ENCODE measurements around the gene VPS13A.

VPS13A gene

GRCh38 chr9:77455312-77455927, 278.1 kb downstream of the VPS13A start:
- no peak overlapping the region for H3K4me3 Mint-ChIP-seq
- H3K4me1 Mint-ChIP-seq, result peaks cover 17% of the 10 kb centered on the region
- peak; percentile 20 for ATAC-seq (ENCODE audit: low read depth)
- no peaks in the 10 kb centered on the region for H3K36me3 Mint-ChIP-seq
- H3K9me3 Mint-ChIP-seq, result no peaks in the 10 kb centered on the region
- no peak overlapping the region for H3K27ac Mint-ChIP-seq
- DNase-seq (ENCODE audit: low spot score in 2 of 2), result no peak
- H3K27me3 Mint-ChIP-seq, result peaks cover 15% of the 10 kb centered on the region

DNA sequence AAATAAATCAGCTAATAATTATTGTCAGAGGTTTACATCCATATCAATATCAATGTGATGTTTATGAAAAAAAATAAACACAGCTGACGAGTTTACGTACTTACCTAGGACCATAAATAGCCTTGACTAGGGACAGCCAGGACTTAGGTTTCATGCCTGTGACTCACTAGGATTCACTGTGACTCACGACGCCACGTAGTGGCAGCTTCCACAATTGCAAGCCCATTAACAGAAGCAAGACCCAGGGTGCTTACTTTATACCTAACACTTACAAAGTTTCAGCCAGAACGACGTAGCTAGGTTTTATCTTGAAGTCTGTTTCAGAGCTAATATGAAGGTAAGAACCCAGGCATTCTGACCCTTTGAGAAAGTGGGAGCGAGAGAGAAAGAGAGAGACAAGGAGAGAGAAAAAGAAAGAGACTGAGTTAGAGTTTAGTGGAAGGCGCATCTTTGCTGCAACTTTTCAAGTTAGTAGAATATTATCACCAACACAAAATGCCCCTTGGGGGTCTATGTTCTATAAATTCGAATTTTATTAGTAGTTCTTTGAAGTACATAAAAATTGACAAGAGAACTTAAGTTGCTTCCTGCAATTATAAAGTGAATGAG, 279.6 kb downstream of the VPS13A start:
- H3K4me3 Mint-ChIP-seq, result no peak overlapping the region
- peak; percentile 69 to 72 for DNase-seq (ENCODE audit: low spot score in 2 of 2)

GRCh38 chr9:77457916-77458592, 280.7 kb downstream of the VPS13A start:
- DNase-seq (ENCODE audit: low spot score in 2 of 2), result peak; percentile 47 to 59
- no peaks in the 10 kb centered on the region for H3K9me3 Mint-ChIP-seq
- H3K4me1 Mint-ChIP-seq, result peaks cover 17% of the 10 kb centered on the region
- no peak overlapping the region for H3K27ac Mint-ChIP-seq
- peaks cover 9% of the 10 kb centered on the region for H3K27me3 Mint-ChIP-seq
- H3K4me3 Mint-ChIP-seq, result no peak overlapping the region
- ATAC-seq (ENCODE audit: low read depth), result peak; percentile 76
- no peaks in the 10 kb centered on the region for H3K36me3 Mint-ChIP-seq

More for the DNA sequence above, 279.6 kb downstream of the VPS13A start:
- peak; percentile 63 for ATAC-seq (ENCODE audit: low read depth)
- no peaks in the 10 kb centered on the region for H3K9me3 Mint-ChIP-seq
- H3K27ac Mint-ChIP-seq, result no peak overlapping the region
- H3K27me3 Mint-ChIP-seq, result peaks cover 10% of the 10 kb centered on the region
- H3K36me3 Mint-ChIP-seq, result no peaks in the 10 kb centered on the region
- H3K4me1 Mint-ChIP-seq, result peaks cover 17% of the 10 kb centered on the region

DNA sequence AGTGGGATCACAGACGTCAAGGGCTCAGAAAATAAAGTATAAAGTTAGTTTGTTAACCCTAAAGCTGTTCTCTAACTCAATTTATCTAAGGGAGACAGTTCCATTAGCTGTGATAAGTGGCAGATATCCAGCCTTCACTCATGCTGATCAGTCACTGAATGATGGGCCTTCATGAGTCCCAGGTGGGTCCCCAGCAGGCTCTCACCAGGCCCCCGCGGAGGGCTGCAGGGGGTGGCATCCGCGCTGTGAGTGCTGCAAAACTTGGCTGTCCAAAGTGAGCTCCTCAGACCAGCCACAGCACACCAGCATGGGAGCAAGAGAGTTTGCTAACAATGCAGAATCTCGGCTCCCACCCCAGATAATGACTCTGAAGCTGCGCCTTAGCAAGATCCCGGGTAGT, 283.6 kb downstream of the VPS13A start:
- no peak overlapping the region for H3K4me3 Mint-ChIP-seq
- no peak overlapping the region for H3K27ac Mint-ChIP-seq
- peaks cover 13% of the 10 kb centered on the region for H3K27me3 Mint-ChIP-seq
- DNase-seq (ENCODE audit: low spot score in 2 of 2), result no peak
- no peaks in the 10 kb centered on the region for H3K36me3 Mint-ChIP-seq
- peaks cover 6% of the 10 kb centered on the region for H3K4me1 Mint-ChIP-seq
- H3K9me3 Mint-ChIP-seq, result no peaks in the 10 kb centered on the region
- no peak for ATAC-seq (ENCODE audit: low read depth)

DNA sequence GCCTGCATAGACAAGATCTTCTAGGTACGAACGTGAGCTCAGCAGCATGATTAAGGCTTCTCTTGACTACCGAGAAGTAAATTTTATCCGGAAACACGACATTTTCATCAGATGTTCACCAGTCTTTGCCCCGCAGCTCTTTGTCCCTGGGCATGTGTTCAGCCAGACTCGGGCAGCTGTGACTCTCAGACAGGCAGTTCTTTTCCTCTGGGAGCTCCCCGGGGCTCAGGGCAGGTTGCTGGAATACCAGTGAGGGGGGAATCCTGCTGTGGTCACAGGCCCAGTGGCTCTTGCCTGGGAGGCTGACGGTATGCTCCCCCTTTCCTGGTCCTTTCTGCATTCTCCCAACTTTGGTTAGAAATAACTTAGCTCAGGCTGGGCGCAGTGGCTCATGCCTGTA, 284.7 kb downstream of the VPS13A start:
- no peaks in the 10 kb centered on the region for H3K36me3 Mint-ChIP-seq
- H3K27ac Mint-ChIP-seq, result no peak overlapping the region
- H3K27me3 Mint-ChIP-seq, result peaks cover 11% of the 10 kb centered on the region
- H3K9me3 Mint-ChIP-seq, result no peaks in the 10 kb centered on the region
- peaks cover 4% of the 10 kb centered on the region for H3K4me1 Mint-ChIP-seq
- no peak overlapping the region for H3K4me3 Mint-ChIP-seq
- DNase-seq (ENCODE audit: low spot score in 2 of 2) (no peak), ATAC-seq (ENCODE audit: low read depth) (no peak)

DNA sequence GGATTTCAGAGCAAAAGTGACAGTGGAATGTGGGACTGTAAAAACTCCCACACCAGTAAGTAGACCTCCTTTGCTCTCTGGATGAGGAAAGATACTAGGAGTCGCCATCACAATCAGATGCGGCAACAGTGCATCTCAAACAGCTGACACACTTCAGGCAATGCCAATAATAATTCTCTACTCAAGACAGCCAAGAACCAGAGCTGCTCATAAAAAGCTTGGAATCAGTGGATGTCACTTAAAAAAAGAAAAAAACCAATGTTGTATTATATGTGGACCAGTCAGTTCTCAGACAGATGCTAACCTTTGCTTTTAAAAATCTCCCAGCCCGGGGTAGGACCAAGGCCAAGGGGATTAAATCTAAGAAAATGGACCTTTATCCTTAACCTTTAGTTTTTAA, 285.8 kb downstream of the VPS13A start:
- DNase-seq (ENCODE audit: low spot score in 2 of 2), result no peak
- no peak for ATAC-seq (ENCODE audit: low read depth)
- Mint-ChIP-seq H3K9me3 (no peaks in the 10 kb centered on the region), H3K27me3 (peaks cover 9% of the 10 kb centered on the region), H3K36me3 (no peaks in the 10 kb centered on the region), H3K4me3 (no peak overlapping the region), H3K27ac (no peak overlapping the region), H3K4me1 (peaks cover under 1% of the 10 kb centered on the region)

DNA sequence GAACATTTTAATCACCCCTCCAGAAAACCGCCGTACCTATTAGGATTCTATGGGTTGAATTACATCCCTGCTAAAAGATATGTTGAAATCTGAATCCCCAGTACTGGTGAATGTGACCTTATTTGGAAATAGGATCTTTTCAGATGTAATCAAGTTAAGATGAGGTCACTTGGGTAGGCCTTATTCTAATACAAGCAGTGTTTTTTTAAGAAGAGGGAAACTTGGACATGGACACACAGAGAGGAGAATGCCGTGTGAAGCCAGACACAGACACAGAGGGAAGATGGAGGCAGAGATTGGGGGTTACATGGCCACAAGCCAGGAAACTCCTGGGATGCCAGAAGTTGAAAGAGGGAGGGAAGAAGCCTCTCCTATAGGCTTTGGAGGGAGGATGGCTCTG, 287.3 kb downstream of the VPS13A start:
- no peak overlapping the region for H3K4me3 Mint-ChIP-seq
- no peak for DNase-seq (ENCODE audit: low spot score in 2 of 2)

DNA sequence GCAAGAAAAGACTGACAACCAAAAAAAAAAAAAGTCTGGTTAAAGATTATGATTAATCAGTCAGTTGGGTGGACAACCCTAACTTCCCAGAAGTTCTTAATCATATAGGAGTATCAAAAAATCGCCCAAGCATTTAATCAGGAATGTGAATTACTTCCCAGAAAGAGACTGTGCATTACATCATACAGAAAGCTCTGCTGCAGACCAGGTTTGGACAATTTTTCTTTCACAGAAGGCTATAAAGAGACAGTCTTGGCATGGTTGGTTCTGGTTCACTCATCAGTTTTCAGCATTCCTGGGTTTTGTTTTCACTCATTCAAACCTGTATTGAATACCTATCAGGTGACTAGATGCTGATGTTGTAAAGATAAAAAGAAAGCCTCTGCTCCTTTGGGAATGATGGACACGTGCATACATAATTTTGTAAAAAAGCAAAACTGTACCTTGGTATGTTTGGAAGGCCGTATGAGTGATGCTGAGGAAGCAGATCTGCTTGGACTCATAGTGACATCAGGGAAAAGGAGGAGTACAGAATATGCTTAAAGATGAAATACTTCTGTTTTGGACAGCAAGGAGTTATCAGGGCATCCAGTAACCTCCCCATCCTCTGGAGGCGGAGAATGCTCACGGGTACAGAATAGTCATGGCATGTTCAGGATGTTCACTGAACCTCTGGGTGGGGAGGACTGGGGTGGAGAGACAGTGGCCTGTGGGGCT, 292.3 kb downstream of the VPS13A start:
- no peak for ATAC-seq (ENCODE audit: low read depth)
- H3K9me3 Mint-ChIP-seq, result peaks cover 1% of the 10 kb centered on the region
- no peak overlapping the region for H3K4me3 Mint-ChIP-seq
- H3K4me1 Mint-ChIP-seq, result no peaks in the 10 kb centered on the region
- H3K36me3 Mint-ChIP-seq, result no peaks in the 10 kb centered on the region
- DNase-seq (ENCODE audit: low spot score in 2 of 2), result no peak
- H3K27ac Mint-ChIP-seq, result no peak overlapping the region
- peaks cover under 1% of the 10 kb centered on the region for H3K27me3 Mint-ChIP-seq

More for the DNA sequence above, 287.3 kb downstream of the VPS13A start:
- peaks cover 9% of the 10 kb centered on the region for H3K27me3 Mint-ChIP-seq
- H3K4me1 Mint-ChIP-seq, result no peaks in the 10 kb centered on the region
- no peaks in the 10 kb centered on the region for H3K9me3 Mint-ChIP-seq
- H3K27ac Mint-ChIP-seq, result no peak overlapping the region
- H3K36me3 Mint-ChIP-seq, result no peaks in the 10 kb centered on the region
- no peak for ATAC-seq (ENCODE audit: low read depth)

All from memory B cell (primary cell).